ENCODE results near the gene VLDLR.

- TF ChIP-seq POLR2A (IDR thresholded peaks at IDR 0.05; ENCODE audit: low read length), result no peak
- no peak for TF ChIP-seq GATA1 (IDR thresholded peaks at IDR 0.05; ENCODE audit: low read depth, low read length)
Observed at GRCh38 chr9:2693056-2693455, 71.5 kb downstream of the VLDLR start.

All from erythroblast (primary cell).